Activated naive CD8-positive, alpha-beta T cell (primary cell): ENCODE results near the gene SPTLC2.
A peak's percentile ranks its signal among the peaks of the same experiment; 100 is the strongest.
"Not testable (repeated sequence)": the region's sequence is repeated elsewhere in the genome, so short reads cannot be mapped to it uniquely, and the experiment has no call there.

Experiments used
- H3K27ac Mint-ChIP-seq: one replicate; pipeline ENCODE4 v1.8.0; 2021; ENCODE audit warnings: mixed read lengths
- H3K27me3 Mint-ChIP-seq: one replicate; pipeline ENCODE4 v1.8.0; 2021; ENCODE audit warnings: mixed read lengths
- H3K36me3 Mint-ChIP-seq: one replicate; pipeline ENCODE4 v1.8.0; 2021; ENCODE audit warnings: mixed read lengths
- H3K4me1 Mint-ChIP-seq: one replicate; pipeline ENCODE4 v1.8.0; 2021; ENCODE audit warnings: low read depth, mixed read lengths
- H3K4me3 Mint-ChIP-seq: one replicate; pipeline ENCODE4 v1.8.0; 2021; ENCODE audit warnings: mild to moderate bottlenecking, mixed read lengths
- H3K9me3 Mint-ChIP-seq: one replicate; pipeline ENCODE4 v1.8.0; 2021; ENCODE audit warnings: low read depth, mixed read lengths

SPTLC2 gene

DNA sequence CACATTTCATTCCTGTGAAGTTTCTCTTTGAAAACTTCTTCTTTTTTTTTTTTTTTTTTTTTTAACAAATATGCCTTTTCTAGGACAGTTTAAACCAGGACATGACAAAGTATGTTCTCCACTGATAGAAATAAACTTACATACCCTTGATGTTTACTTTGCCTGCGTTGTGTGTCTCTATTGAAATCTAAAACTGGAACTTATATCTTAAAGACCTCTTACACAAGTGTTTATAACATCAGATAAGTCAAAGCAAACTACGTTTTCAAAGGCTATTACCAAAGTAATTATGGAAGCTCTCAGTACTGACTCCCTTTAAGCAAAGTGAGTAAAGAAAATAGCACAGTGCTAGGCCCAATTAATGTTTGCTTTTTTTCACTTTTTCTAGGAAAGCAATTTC is 87.2 kb downstream of the SPTLC2 start:
- H3K36me3 Mint-ChIP-seq = peaks cover 10% of the 10 kb centered on the region
- no peaks in the 10 kb centered on the region for H3K9me3 Mint-ChIP-seq
- no peak overlapping the region for H3K27ac Mint-ChIP-seq
- no peaks in the 10 kb centered on the region for H3K4me1 Mint-ChIP-seq
- H3K4me3 Mint-ChIP-seq = no peak overlapping the region
- no peaks in the 10 kb centered on the region for H3K27me3 Mint-ChIP-seq

DNA sequence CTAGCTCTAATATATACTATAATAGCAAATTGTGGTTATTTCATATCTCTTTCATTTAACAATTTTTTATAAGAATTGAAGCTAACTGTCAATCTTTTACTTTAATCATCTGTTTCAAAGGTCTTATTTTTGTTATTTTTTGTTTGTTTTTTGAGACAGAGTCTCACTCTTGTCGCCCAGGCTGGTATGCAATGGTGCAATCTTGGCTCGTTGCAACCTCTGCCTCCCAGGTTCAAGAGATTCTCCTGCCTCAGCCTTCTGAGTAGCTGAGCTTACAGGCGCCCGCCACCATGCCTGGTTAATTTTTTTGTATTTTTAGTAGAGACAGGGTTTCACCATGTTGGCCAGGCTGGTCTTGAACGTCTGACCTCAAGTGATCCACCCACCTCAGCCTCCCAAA is 87.7 kb downstream of the SPTLC2 start:
- not testable (repeated sequence) for H3K27me3 Mint-ChIP-seq, H3K9me3 Mint-ChIP-seq, H3K4me1 Mint-ChIP-seq, H3K4me3 Mint-ChIP-seq, H3K27ac Mint-ChIP-seq
- peaks cover 14% of the 10 kb centered on the region for H3K36me3 Mint-ChIP-seq

DNA sequence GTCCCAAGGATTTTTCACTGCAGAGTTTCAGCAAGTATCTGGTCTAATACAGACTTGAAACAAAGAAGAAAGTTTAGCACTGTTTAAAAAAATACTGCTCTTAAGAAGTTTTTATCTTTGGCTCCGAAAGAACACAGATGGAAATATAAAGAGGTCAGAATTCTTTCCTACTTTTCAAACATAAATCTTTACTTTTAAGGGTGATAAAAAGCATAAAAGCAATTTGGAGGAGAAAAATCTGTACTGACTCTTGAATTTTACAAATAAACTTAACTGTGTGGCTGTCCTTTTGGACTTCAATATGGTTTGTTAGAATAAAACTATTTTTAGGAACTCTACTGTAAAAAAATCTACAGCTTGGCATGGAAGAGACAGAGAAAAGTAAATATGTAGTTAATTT is 90.2 kb downstream of the SPTLC2 start:
- H3K27me3 Mint-ChIP-seq = no peaks in the 10 kb centered on the region
- no peak overlapping the region for H3K4me3 Mint-ChIP-seq
- H3K36me3 Mint-ChIP-seq = peaks cover 19% of the 10 kb centered on the region
- no peak overlapping the region for H3K27ac Mint-ChIP-seq
- H3K4me1 Mint-ChIP-seq = no peaks in the 10 kb centered on the region
- no peaks in the 10 kb centered on the region for H3K9me3 Mint-ChIP-seq

DNA sequence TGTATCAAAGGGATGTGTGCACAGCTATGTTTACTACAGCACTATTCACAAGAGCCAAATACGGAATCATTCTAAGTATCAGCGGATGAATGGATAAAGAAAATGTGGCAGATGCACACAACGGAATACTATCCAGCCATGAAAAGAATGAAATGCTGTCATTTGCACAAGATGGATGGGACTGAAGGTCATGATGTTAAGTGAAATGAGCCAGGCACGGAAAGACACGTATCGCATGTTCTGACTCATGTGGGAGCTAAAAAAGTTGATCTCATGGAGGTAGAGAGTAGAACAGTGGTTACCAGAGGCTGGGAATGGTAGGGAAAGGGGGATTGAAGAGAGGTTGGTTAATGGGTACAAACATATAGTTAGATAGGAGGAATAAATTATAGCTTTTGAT is 91.9 kb downstream of the SPTLC2 start:
- Mint-ChIP-seq H3K27me3 (no peaks in the 10 kb centered on the region), H3K9me3 (no peaks in the 10 kb centered on the region), H3K4me1 (no peaks in the 10 kb centered on the region), H3K36me3 (peaks cover 29% of the 10 kb centered on the region), H3K4me3 (no peak overlapping the region), H3K27ac (no peak overlapping the region)

DNA sequence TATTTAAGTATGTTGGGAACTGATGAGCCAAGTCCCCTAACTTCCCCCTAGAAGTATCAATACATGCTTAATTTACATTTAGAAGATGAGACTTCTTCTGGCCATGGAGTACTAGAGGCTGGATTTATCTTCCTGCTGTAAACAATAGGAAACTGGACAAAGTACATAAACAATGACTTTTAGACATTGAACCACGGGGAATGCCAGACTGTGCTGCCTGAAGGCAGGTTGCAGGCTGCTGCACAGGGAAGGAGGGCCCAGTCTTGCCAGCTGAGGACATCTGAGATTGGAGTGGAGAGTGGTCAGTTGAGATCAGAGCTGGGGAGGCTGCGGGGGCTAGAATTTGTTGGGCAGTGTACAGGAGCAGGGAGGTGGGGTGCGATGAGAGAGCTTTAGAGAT is 93.3 kb downstream of the SPTLC2 start:
- Mint-ChIP-seq H3K27ac (no peak overlapping the region), H3K27me3 (no peaks in the 10 kb centered on the region), H3K4me1 (no peaks in the 10 kb centered on the region), H3K36me3 (peaks cover 34% of the 10 kb centered on the region), H3K4me3 (no peak overlapping the region), H3K9me3 (no peaks in the 10 kb centered on the region)

DNA sequence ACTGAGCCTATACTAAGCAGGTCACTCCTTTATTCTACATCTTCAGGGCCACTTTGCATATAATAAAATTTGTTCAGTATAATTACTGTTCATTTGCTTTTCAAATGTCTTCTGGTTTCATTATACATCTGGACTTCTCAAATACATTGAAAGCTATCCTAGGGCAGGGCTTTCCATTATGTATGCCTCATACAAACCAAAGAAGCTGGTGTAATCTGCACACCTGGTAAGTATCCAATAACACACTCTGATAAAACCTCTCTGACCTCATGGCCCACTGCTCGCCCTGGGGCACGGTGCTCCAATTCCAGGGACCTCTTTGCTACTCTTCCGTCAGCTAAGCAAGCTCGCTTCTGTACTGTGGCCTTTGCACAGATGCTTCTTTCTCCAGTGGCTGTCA is 95.9 kb downstream of the SPTLC2 start:
- Mint-ChIP-seq H3K27me3 (no peaks in the 10 kb centered on the region), H3K4me1 (no peaks in the 10 kb centered on the region), H3K9me3 (no peaks in the 10 kb centered on the region), H3K36me3 (peaks cover 41% of the 10 kb centered on the region), H3K27ac (no peak overlapping the region), H3K4me3 (no peak overlapping the region)

DNA sequence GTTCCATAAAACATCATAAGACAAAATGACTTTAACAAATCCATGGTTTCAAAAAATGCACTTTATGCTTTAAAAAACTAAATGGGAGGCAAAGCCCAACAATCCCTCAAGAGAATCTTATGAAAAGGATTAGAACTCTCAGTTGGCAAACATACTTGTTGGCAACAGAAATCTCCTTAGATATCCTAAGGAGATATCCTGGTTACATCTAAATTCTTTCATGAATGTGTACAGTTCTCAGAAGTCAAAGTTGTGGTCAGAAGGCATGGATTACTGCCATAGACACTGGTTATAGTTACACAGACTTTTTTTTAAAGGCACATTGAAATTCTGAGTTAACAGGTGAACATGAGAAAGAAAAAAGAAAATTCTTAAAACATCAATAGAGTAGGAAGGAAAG is 100.3 kb downstream of the SPTLC2 start:
- Mint-ChIP-seq H3K27ac (peak overlapping the region; percentile 16), H3K4me3 (no peak overlapping the region), H3K9me3 (no peaks in the 10 kb centered on the region), H3K36me3 (peaks cover 36% of the 10 kb centered on the region), H3K27me3 (no peaks in the 10 kb centered on the region), H3K4me1 (no peaks in the 10 kb centered on the region)

DNA sequence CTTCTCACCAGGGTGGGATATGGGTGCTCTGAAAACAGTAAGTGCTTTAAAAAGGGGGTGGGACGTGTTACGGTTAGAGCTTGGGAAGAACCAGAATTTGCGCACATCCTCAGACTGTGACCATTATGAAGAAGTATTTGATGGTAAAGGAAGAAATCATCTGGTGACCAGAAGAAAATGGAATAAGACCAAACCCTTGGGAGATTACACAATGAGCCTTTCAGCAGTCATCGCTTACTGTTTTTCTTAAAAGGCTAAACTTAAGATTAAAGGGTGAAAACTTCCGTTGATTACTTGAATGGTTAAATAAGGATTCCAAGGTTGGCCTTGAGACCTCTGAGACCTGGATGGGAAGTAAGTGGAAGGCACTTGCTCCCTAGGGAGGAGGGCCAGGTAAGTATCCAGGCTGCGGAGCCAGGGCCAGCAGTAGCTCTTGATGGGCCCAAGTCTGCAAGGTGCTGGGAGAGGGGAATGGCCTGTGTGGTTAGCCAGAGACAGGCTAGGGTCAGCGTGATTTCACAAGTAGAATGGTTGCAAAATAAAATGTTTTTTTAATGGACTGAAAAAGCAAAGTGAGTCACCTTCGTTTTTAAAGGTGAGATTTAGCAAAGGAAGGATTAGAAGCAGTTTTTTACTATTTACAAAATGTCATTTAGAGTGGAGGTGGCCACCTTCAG is 104.8 kb downstream of the SPTLC2 start:
- H3K36me3 Mint-ChIP-seq = peaks cover 40% of the 10 kb centered on the region
- no peak overlapping the region for H3K27ac Mint-ChIP-seq
- no peaks in the 10 kb centered on the region for H3K27me3 Mint-ChIP-seq
- no peaks in the 10 kb centered on the region for H3K9me3 Mint-ChIP-seq
- no peak overlapping the region for H3K4me3 Mint-ChIP-seq
- H3K4me1 Mint-ChIP-seq = no peaks in the 10 kb centered on the region

DNA sequence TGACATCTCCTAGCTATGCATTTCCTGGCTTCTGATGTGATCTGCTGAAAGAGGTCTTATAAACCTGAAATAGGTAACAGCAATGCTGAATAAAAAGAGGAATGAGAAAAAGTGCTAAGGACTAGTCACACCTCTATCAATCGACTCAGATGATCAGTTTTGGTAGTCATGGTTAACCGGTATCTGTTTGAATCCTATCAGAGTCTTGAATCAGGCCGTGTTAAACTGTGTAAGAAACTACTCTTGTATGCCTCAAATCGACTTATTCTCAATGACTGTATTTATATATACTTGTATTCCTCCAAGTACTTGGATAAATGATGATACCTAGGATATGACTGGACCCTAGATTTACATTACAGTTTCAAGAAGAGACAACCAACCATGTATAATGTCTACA is 107.1 kb downstream of the SPTLC2 start:
- H3K4me3 Mint-ChIP-seq = no peak overlapping the region
- no peak overlapping the region for H3K27ac Mint-ChIP-seq
- H3K27me3 Mint-ChIP-seq = no peaks in the 10 kb centered on the region
- peaks cover 33% of the 10 kb centered on the region for H3K36me3 Mint-ChIP-seq
- H3K4me1 Mint-ChIP-seq = no peaks in the 10 kb centered on the region
- H3K9me3 Mint-ChIP-seq = no peaks in the 10 kb centered on the region

DNA sequence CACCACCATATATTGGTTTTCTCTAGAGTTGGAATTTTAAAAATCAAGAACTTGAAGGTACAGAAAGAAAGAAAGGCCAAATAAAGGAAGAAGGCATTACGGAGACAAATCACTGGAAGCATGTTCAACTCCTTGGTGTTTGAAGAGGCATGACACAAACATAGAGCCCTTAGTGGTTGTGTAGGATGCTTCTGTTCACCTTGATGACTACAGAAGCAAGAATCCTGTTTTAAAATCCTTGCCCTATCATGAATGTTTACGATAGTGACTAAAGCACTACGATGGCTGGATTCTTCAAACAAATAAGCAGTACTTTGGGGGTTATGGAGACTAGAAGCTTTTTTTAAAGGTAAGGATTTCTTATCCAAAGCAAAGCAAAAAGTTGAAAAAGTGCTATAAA is 107.6 kb downstream of the SPTLC2 start:
- Mint-ChIP-seq H3K27ac (no peak overlapping the region), H3K9me3 (no peaks in the 10 kb centered on the region), H3K4me3 (no peak overlapping the region), H3K27me3 (no peaks in the 10 kb centered on the region), H3K4me1 (no peaks in the 10 kb centered on the region), H3K36me3 (peaks cover 33% of the 10 kb centered on the region)

DNA sequence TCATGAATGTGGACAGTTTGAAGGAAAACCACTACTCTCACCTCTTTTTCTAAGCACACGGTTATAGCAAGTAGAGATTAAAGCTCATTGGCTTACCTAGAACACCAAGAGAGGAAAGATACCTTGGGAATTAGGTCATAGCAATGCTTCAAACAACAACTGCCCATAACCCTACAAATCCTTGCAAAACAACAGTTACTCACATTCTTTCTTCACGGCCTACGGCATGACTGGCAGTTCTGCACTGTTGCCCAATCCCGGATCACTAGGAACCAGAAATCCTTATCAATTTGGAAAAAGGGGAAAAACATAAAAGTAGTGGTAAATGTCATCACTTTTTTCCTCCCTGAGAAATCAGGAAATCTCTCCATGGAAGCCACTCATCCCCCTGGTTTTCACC is 108.2 kb downstream of the SPTLC2 start:
- H3K27me3 Mint-ChIP-seq = no peaks in the 10 kb centered on the region
- H3K4me1 Mint-ChIP-seq = no peaks in the 10 kb centered on the region
- peaks cover 34% of the 10 kb centered on the region for H3K36me3 Mint-ChIP-seq
- no peak overlapping the region for H3K4me3 Mint-ChIP-seq
- H3K9me3 Mint-ChIP-seq = peaks cover 2% of the 10 kb centered on the region
- no peak overlapping the region for H3K27ac Mint-ChIP-seq

DNA sequence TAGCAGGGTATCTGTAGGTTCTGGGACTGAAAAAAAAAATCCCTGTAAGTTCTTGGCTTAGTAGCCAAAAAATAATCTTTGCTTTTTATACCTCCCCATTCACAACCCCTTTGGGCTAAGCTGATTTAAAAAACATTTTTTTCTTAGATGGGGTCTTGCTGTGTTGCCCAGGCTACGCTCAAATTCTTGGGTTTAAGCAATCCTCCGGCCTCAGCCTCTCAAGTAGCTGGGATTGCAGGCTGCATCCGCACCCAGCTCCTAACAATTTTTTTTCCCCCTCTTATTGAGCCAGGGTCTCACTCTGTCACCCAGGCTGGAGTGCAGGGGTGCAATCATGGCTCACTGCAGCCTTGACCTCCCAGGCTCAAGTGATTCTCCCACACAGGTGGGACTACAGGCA is 108.7 kb downstream of the SPTLC2 start:
- no peaks in the 10 kb centered on the region for H3K4me1 Mint-ChIP-seq
- no peaks in the 10 kb centered on the region for H3K27me3 Mint-ChIP-seq
- H3K27ac Mint-ChIP-seq = no peak overlapping the region
- H3K4me3 Mint-ChIP-seq = no peak overlapping the region
- peaks cover 4% of the 10 kb centered on the region for H3K9me3 Mint-ChIP-seq
- H3K36me3 Mint-ChIP-seq = peaks cover 37% of the 10 kb centered on the region

DNA sequence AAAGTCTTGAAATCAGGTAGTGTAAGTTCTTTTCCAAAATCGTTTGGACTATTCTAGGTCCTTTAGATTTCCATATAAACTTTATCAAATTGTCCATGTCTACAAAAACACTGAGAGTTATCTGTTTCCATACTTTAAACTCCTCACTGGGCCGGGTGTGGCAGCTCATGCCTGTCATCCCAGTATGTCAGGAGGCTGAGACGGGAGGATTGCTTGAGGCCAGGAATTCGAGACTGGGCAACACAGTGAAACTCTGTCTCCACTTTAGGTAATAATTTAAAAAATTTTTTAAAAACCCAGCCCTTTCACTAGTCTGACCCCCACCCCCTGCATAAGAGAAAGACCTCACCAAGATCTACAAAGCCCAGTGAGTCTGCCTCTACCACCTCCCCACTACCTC is 111.4 kb downstream of the SPTLC2 start:
- H3K4me3 Mint-ChIP-seq = no peak overlapping the region
- H3K36me3 Mint-ChIP-seq = peaks cover 24% of the 10 kb centered on the region
- H3K27me3 Mint-ChIP-seq = peaks cover 6% of the 10 kb centered on the region
- peaks cover 4% of the 10 kb centered on the region for H3K9me3 Mint-ChIP-seq
- no peak overlapping the region for H3K27ac Mint-ChIP-seq
- no peaks in the 10 kb centered on the region for H3K4me1 Mint-ChIP-seq

DNA sequence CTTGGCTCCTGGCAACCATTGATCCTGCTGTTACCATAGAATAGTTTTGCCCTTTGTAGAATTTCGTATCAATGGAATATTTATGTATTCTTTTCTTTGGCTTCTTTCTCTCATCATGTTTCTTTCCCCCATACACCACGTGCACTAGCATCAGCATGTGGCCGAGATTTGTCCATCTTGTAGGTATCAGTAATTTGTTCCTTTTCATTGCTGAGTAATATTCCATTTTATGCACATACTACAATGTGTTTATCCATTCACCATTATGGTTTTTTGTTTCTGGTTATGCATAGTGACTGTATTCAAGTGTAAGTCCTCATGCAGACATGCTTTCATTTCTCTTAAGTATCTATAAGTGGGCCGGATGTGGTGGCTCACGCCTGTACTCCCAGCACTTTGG is 113.3 kb downstream of the SPTLC2 start:
- Mint-ChIP-seq H3K27ac (no peak overlapping the region), H3K4me1 (peaks cover 1% of the 10 kb centered on the region), H3K27me3 (peaks cover 10% of the 10 kb centered on the region), H3K36me3 (peaks cover 13% of the 10 kb centered on the region), H3K9me3 (peaks cover 4% of the 10 kb centered on the region), H3K4me3 (no peak overlapping the region)

DNA sequence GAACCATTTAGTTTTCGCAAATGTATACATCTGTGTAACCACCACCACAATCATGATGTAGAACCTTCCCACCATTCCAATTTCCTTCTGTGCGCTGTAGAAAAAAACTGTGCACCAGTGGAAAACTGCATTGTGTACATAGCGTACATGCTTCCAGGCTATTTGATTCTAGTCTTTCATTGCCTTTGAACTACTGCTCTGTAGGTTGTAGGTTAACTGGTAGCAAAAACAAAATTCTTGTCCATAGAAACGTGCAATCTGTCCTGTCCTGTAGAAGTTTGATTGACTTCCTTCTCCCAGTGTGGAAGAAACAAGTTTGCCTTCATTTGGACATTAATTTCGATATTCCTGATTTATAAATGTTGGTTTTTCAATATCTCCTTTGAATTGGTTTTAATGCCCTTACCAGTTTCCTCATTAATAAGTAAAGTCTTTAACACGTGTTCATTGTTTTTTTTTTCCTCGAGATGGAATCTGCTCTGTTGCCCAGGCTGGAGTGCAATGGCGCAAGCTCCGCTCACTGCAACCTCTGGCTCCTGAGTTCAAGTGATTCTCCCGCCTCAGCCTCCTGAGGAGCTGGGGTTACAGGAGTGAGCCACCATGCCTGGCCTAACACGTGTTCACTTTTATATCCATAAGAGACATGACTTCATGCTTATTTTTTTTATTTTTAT is 114.2 kb downstream of the SPTLC2 start:
- Mint-ChIP-seq H3K27me3 (peaks cover 14% of the 10 kb centered on the region), H3K36me3 (peaks cover 7% of the 10 kb centered on the region), H3K4me3 (no peak overlapping the region), H3K4me1 (peaks cover 5% of the 10 kb centered on the region), H3K27ac (no peak overlapping the region), H3K9me3 (peaks cover 4% of the 10 kb centered on the region)

DNA sequence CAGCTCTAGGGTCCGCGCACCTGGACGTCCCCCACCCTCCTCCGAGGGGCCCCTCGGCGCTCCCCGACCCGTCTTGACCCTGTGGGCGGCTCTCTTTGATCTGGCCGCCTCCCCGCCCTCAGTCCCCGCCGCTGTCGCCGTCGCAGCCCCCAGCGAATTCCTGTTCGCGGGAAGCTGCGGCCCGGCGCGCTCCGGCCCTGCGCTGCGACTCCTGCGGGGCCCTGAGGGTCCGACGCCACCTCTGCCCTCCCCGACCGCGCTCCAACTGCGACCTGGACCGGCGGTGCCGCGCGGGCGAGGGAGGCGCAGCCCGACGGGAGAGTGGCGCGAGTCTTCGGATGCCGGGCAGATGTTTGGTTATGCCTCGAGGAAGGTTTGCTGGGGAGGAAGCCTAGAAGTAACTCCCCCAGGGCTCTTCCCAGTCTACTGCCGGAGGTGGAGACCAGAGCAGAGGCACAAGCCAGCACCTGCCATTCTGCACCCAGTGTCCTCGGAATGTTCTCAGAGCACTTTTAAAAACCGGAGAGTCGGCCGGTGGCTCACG is 117.4 kb downstream of the SPTLC2 start:
- Mint-ChIP-seq H3K27me3 (peaks cover 23% of the 10 kb centered on the region), H3K36me3 (peaks cover 3% of the 10 kb centered on the region), H3K9me3 (peaks cover 4% of the 10 kb centered on the region), H3K4me1 (peaks cover 5% of the 10 kb centered on the region), H3K27ac (no peak overlapping the region), H3K4me3 (peak overlapping the region; percentile 44)
